NK-92 (cell line): ENCODE results near the gene MMP15.

Experiments used
- DNase-seq: peaks from one replicate; lab custom pipeline; 2025; ENCODE audit not compliant: unreplicated experiment; lab: John Stamatoyannopoulos, UW

Gene MMP15

GRCh38 chr16:58034774-58035173 is 9.2 kb downstream of the MMP15 start:
- no peak for DNase-seq

GRCh38 chr16:58035356-58036170 is 10.0 kb downstream of the MMP15 start:
- DNase-seq = no peak

GRCh38 chr16:58036943-58037342 is 11.4 kb downstream of the MMP15 start:
- no peak for DNase-seq

GRCh38 chr16:58037365-58038057 is 12.0 kb downstream of the MMP15 start:
- DNase-seq = no peak

- no peak for DNase-seq
These were observed 12.7 kb downstream of the MMP15 start for GRCh38 chr16:58038219-58038641.

GRCh38 chr16:58039829-58040495 is 14.4 kb downstream of the MMP15 start:
- no peak for DNase-seq

- DNase-seq = no peak
These were observed 14.9 kb downstream of the MMP15 start for GRCh38 chr16:58040496-58040846.

- DNase-seq = no peak
These were observed 15.5 kb downstream of the MMP15 start for GRCh38 chr16:58040945-58041627.

- no peak for DNase-seq
These were observed 16.0 kb downstream of the MMP15 start for GRCh38 chr16:58041628-58041955.

GRCh38 chr16:58042001-58042885 is 16.7 kb downstream of the MMP15 start:
- DNase-seq = no peak

GRCh38 chr16:58042886-58043515 is 17.4 kb downstream of the MMP15 start:
- DNase-seq = no peak

GRCh38 chr16:58043571-58044155 is 18.1 kb downstream of the MMP15 start:
- no peak for DNase-seq

- no peak for DNase-seq
These were observed 18.9 kb downstream of the MMP15 start for GRCh38 chr16:58044266-58045019.

GRCh38 chr16:58045096-58045495 is 19.5 kb downstream of the MMP15 start:
- no peak for DNase-seq

- DNase-seq = no peak
These were observed 20.7 kb downstream of the MMP15 start for GRCh38 chr16:58046054-58046881.

- no peak for DNase-seq
These were observed 21.4 kb downstream of the MMP15 start for GRCh38 chr16:58046936-58047335.

GRCh38 chr16:58047557-58048348 is 22.2 kb downstream of the MMP15 start:
- no peak for DNase-seq
